GM19372 (cell line): ENCODE measurements around the gene PGPEP1.

Experiments used
- ATAC-seq: cut with Tn5 transposase; IDR thresholded peaks from one replicate; pipeline ENCODE4 v1.9.1; 2021; ENCODE audit warnings: mild to moderate bottlenecking, low read depth, moderate library complexity; ENCODE audit not compliant: unreplicated experiment

PGPEP1 gene, protein sequence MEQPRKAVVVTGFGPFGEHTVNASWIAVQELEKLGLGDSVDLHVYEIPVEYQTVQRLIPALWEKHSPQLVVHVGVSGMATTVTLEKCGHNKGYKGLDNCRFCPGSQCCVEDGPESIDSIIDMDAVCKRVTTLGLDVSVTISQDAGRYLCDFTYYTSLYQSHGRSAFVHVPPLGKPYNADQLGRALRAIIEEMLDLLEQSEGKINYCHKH

GRCh38 chr19:18340190-18340989 is at the start of gene PGPEP1:
Gene PGPEP1 (plus strand): TSS chr19:18340598. CDS start chr19:18340682, 84 bp downstream.
- peak; percentile 67 for ATAC-seq

DNA sequence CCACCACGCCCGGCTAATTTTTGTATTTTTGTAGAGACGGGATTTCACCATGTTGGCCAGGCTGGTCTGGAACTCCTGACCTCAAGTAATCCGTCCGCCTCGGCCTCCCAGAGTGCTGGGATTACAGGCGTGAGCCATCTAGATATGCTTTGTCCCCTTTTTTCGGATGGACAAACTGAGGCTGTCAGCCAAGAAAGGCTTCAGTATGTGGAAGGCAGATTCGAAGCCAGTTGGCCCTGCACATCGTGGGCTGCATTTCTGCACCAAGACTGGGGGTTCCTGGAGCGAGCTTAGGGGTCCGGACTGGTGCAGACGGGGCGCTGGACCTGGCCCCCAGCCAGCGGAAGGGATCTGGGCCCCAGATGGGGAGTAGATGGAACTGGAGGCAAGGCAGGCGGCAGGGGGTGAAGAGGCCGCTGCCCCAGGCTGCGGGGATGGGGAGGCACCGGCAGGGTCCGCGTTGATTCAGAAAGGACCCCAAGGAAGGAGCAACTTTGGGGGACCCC is 49.3 kb upstream of the PGPEP1 start:
- peak; percentile 8 for ATAC-seq

GRCh38 chr19:18291590-18292461 is 48.6 kb upstream of the PGPEP1 start:
- ATAC-seq = peak; percentile 39

DNA sequence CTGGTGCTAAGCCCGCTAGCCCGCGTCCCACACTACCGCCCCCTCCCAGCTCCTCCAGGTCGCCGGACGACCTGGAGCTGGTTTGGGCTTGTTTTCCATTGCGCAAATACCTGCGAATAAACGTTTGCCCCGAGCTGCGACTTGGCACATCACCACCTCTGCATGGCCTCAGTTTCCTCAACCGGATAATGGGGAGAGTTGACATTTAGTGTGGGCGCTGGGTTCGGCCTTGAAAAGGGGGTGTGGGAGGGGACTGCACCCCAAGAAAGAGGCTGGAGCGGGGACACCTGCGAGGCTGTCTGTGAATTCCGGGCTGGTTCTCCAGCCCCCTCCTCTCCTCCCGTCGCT is 48.0 kb upstream of the PGPEP1 start:
- ATAC-seq = no peak

DNA sequence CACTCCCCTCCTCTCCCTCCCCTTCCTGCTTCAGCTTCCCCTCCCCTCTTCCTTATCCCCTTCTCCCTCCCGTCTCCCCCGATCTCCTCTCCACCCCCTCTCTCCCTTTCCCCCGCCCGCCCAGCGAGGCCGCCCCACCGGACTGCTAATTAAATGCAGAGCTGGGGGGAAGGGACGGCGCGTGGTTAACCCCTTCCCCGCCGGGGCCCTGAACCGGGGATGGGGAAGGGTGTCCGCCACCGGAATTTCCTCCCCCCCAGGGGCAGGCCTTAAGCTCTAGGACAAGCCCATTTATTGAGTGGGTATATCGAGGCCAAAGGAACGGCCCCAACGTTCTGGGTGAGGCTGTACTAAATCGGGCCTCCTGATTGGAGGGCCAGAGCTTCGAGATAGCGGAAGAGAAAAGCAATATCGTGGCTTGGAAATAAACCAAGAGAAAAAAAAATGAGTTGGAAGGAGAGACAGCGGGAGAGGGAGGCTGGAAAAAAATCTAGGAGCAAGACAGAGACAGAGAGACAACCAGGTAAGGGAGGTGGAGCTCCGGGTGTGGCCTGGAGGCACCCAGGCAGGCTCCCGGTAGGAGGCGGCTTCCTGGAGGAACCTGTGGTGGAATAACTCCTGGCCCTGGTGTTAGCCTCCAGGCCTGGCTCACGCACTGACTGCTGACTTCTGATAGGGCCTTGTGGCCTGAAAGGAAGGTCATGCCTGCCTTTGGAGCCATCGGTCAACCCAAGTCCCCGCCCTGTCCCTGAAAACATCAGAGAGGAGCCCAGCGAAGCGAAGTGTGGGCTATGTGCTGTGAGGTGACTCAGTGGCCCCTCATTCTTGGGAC is 47.4 kb upstream of the PGPEP1 start:
- no peak for ATAC-seq

DNA sequence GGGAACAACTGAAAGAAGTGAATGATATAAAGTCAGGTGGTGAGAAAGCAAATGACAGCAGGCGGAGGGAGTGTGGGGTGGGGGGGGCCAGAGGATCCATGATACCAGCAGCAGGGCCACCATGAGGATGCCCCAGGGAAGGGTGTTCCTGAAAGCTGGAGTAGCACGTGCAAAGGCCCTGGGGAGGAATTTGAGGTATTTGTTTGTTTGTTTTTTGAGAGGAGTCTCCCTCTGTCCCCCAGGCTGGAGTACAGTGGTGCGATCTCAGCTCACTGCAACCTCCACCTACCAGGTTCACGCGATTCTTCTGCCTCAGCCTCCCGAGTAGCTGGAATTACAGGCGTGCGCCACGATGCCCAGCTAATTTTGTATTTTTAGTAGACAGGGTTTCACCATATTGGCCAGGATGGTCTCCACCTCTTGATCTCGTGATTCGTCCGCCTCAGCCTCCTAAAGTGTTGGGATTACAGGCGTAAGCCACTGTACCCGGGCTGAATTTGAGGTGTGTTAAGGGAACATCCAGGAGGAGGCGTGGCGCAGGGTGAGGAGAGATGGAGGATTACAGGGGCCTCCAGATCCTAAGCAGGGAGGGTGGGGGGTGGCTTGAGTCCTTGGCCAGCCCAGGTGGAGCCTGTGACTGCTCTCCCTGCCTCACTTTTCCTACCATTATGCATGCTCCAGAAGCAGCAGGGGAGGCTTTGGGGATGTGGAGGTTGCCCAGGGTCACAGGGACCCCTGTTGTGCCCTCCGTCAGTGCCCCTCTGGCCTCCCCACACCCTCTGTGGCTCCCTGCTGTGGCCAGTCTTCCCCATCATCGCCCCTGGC is 46.5 kb upstream of the PGPEP1 start:
- ATAC-seq = no peak

DNA sequence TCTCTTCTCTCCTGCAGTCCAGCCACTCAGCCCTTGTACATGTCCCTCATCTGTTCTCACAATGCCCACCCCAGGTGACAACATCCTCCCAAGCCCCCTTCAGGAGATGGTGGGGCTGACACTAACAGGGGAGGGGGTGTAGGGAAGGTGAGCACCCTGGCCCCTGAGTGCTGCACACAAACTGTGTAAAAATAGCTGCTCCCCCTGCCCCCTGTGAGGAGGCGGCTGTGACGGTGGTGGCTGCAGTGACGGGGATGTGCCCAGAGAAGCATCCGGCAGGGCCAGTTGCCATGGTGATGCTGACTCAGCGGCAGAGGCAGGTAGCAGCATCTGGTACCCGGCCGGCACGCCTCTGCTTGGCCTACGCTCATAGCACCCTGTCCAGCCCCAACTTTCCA is 45.9 kb upstream of the PGPEP1 start:
- ATAC-seq = no peak

DNA sequence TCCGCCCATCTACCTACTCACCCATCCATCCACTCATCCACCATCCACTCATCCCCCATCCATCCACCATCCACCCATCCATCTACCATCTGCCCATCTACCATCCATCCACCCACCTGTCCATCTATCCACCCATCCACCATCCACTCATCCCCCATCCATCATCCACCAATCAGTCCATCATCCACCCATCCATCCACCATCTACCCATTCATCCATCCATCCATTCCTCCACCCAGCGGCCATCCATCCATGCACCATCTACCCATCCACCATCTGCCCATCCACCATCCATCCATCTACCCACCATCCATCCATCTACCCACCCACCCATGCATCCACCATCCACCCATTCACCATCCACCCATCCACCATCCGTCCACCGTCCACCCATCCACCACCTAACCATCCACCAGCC is 45.4 kb upstream of the PGPEP1 start:
- ATAC-seq = no peak

DNA sequence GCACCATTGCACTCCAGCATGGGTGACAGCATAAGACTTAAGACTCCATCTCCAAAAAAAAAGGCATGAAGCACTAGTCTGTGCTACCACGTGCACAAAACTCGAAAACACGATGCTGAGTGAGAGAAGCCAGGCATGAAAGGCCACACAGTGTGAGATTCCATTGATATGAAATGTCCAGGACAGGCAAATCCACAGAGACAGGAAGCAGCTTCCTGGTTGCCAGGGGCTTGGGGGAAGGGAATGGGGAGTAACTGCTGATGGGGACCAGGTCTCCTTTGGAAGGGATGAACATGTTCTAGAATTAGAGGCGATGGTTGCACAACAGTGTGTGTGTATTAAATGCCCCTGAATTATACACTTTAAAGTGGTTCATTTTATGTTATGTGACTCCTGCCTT is 43.1 kb upstream of the PGPEP1 start:
- no peak for ATAC-seq

- ATAC-seq = no peak
Observed at GRCh38 chr19:18298601-18299000, 41.8 kb upstream of the PGPEP1 start.

GRCh38 chr19:18299654-18300053 is 40.7 kb upstream of the PGPEP1 start:
- no peak for ATAC-seq

GRCh38 chr19:18300930-18301717 is 39.3 kb upstream of the PGPEP1 start:
- no peak for ATAC-seq

DNA sequence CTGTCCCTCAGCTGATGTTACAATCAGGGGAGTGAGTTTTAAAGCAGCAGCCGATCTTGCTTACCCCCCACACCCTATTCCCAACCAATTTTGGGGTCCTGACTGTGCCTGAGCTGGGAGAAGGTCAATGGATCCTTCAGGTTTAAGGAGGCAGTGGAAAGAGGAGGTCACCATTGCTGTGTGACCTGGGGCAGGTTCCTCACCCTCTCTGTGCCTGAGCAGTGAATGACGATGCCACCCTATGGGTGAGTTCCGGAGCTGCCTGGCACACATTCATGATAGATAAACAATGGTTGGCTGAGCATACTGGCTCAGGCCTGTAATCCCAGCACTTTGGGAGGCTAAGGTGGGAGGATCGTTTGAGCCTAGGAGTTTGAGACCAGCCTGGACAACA is 38.7 kb upstream of the PGPEP1 start:
- no peak for ATAC-seq

- ATAC-seq = no peak
Observed at GRCh38 chr19:18304208-18304457, 36.3 kb upstream of the PGPEP1 start.

- ATAC-seq = no peak
Observed at GRCh38 chr19:18304458-18305310, 35.7 kb upstream of the PGPEP1 start.

DNA sequence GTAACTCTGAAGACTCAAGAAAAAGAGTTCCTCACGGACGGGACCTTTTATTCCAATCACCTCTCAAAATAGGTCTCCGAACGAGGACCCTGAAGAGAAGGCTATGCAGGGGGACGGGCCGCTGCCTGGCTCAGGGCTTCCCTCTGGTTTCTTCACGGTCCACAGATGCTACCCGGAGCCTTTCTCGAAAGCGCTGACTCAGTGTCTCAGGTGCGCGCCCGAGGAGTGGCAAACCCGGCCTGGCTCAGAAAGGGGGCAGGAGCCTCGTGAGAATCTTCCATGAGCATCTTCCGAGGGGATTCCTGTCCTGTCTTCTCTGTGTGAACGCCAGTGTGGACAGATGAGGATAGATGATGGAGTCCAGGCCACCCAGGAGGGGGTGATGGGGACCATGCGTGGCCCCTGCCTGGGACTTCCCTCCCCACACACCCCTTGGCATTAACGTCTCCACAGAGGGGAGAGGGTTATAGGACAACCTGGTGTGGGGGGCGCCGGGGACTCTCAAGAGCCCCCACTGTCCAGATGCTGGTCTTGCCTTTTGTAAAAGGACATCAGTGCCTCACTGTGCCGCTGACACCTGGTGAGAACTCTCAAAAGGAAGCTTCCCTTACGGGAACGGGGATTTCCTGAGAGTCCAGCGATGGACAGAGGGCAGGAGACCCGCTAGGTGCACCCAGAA is 34.0 kb upstream of the PGPEP1 start:
- no peak for ATAC-seq

- no peak for ATAC-seq
Observed at GRCh38 chr19:18306888-18307260, 33.5 kb upstream of the PGPEP1 start.
